Neuronal stem cell (in vitro differentiated cells): Measurements from ENCODE around the gene PITPNM3.

ENCODE experiments used
- DNase-seq: peaks from one replicate; pipeline ENCODE4 v3.0.0-alpha.2; 2013; ENCODE audit warnings: low spot score
- H2AFZ ChIP-seq: one replicate; pipeline ENCODE4 v1.6.1; 2013; ENCODE audit warnings: mild to moderate bottlenecking, low read length, inconsistent platforms
- H2AK5ac ChIP-seq: 2 replicates; pipeline ENCODE4 v1.6.1; 2013; ENCODE audit warnings: low read depth, mild to moderate bottlenecking, inconsistent platforms, low read length, moderate library complexity, mixed read lengths
- H2BK120ac ChIP-seq: 2 replicates; pipeline ENCODE4 v1.6.1; 2013; ENCODE audit warnings: low read depth, mild to moderate bottlenecking, inconsistent platforms, low read length, moderate library complexity, mixed read lengths
- H2BK12ac ChIP-seq: one replicate; pipeline ENCODE4 v1.6.1; 2013; ENCODE audit warnings: low read length, inconsistent platforms
- H2BK15ac ChIP-seq: 2 replicates; pipeline ENCODE4 v1.6.1; 2013; ENCODE audit warnings: mild to moderate bottlenecking, low read length, inconsistent platforms, mixed read lengths
- H2BK5ac ChIP-seq: one replicate; pipeline ENCODE4 v1.6.1; 2013; ENCODE audit warnings: inconsistent platforms, mild to moderate bottlenecking, low read length, moderate library complexity
- H3K14ac ChIP-seq: one replicate; pipeline ENCODE4 v1.6.1; 2013; ENCODE audit warnings: low read length, inconsistent platforms
- H3K18ac ChIP-seq: 2 replicates; pipeline ENCODE4 v1.6.1; 2013; ENCODE audit warnings: low read length, inconsistent platforms
- H3K23ac ChIP-seq: 2 replicates; pipeline ENCODE4 v1.6.1; 2013; ENCODE audit warnings: low read depth, mild to moderate bottlenecking, mixed read lengths, low read length, inconsistent platforms; ENCODE audit not compliant: poor library complexity
- H3K27ac ChIP-seq: replicated peaks from 3 replicates; pipeline ENCODE4 v1.5.1; 2013; ENCODE audit warnings: low read length, inconsistent platforms
- H3K27me3 ChIP-seq, 3 experiments: 2 replicates each; pipeline ENCODE4 v1.6.1; 2013; ENCODE audit warnings: low read length in 3 of 3, mild to moderate bottlenecking in 2 of 3, inconsistent platforms in 1 of 3, low read depth in 1 of 3, mixed read lengths in 1 of 3, moderate library complexity in 1 of 3; ENCODE audit not compliant: control insufficient read depth in 3 of 3, insufficient read depth in 3 of 3
- H3K36me3 ChIP-seq, 2 donors: replicated peaks in 1 of 2; 2 replicates each; pipeline ENCODE4 v1.6.1; 2013; ENCODE audit warnings: low read length in 2 of 2; ENCODE audit not compliant: control insufficient read depth in 2 of 2, insufficient read depth in 2 of 2
- H3K4ac ChIP-seq: 2 replicates; pipeline ENCODE4 v1.6.1; 2013; ENCODE audit warnings: inconsistent platforms, mild to moderate bottlenecking, low read length, moderate library complexity
- H3K4me1 ChIP-seq, 2 donors: 1 replicate in 1 of 2; 2 replicates in 1 of 2; pipeline ENCODE4 v1.6.1; 2013; ENCODE audit warnings: low read length in 2 of 2, low read depth in 1 of 2; ENCODE audit not compliant: control insufficient read depth in 2 of 2, insufficient read depth in 1 of 2
- H3K4me2 ChIP-seq: one replicate; pipeline ENCODE4 v1.6.1; 2013; ENCODE audit warnings: mild to moderate bottlenecking, low read length, inconsistent platforms; ENCODE audit not compliant: insufficient read depth, poor library complexity, severe bottlenecking
- H3K4me3 ChIP-seq, 2 donors: 2 replicates each; pipeline ENCODE4 v1.5.1; 2013; ENCODE audit warnings: low read length in 2 of 2, mild to moderate bottlenecking in 2 of 2, inconsistent platforms in 1 of 2, moderate library complexity in 1 of 2
- H3K79me1 ChIP-seq: one replicate; pipeline ENCODE4 v1.6.1; 2013; ENCODE audit warnings: low read depth, mild to moderate bottlenecking, inconsistent platforms, low read length, moderate library complexity
- H3K9ac ChIP-seq: one replicate; pipeline ENCODE4 v1.6.1; 2013; ENCODE audit warnings: mild to moderate bottlenecking, low read depth, low read length, inconsistent platforms; ENCODE audit not compliant: poor library complexity
- H3K9me3 ChIP-seq, 2 donors: replicated peaks in 1 of 2; 2 replicates each; pipeline versions ENCODE3 to v1.6.1; 2013; ENCODE audit warnings: low read length in 2 of 2, mild to moderate bottlenecking in 2 of 2, inconsistent platforms in 1 of 2, low read depth in 1 of 2, mixed read lengths in 1 of 2, moderate library complexity in 1 of 2; ENCODE audit not compliant: control insufficient read depth in 2 of 2, insufficient read depth in 1 of 2
- H4K8ac ChIP-seq: one replicate; pipeline ENCODE4 v1.6.1; 2013; ENCODE audit warnings: low read depth, mild to moderate bottlenecking, inconsistent platforms, low read length, moderate library complexity
- H4K91ac ChIP-seq: one replicate; pipeline ENCODE4 v1.6.1; 2013; ENCODE audit warnings: low read length, low read depth, mild to moderate bottlenecking, inconsistent platforms; ENCODE audit not compliant: poor library complexity
- WGBS, 2 donors: extraction: QIAGEN DNeasy Blood & Tissue Kit; methylation state at CpG; one replicate each; pipeline ENCODE4 v1.1.7; 2013; ENCODE audit warnings: missing lambda C conversion rate in 2 of 2, mixed read lengths in 1 of 2; ENCODE audit not compliant: insufficient read length in 2 of 2, insufficient replicate concordance in 1 of 2; ENCODE audit errors: extremely low coverage in 2 of 2; 5-methylcytosine and 5-hydroxymethylcytosine counted together

The PITPNM3 gene

DNA sequence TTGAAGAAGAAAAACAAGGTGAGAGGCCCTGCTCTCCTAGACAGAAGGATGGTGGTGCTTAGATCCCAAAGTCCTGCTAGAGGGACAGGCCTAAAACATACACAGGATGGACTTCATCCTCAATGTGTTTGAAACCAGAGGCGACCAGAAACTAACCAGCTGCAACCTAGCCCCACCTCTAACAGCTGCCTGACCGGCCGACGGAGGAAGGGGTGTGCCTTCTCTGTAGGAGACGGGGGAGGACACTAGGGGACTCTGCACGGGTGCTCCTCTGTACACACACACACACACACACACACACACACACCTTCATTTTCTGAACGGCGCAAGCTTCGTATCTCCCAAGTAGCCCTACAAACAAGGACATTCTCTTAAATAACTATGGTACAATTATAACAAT lies 24.3 kb upstream of the PITPNM3 start:
- DNase-seq: no peak
- no peak overlapping the region for H3K23ac ChIP-seq
- H3K9ac ChIP-seq: no peak overlapping the region
- H3K4me2 ChIP-seq: no peak overlapping the region
- H2AK5ac ChIP-seq: no peak overlapping the region
- no peak overlapping the region for H4K91ac ChIP-seq
- no peak overlapping the region for H2BK5ac ChIP-seq
- H3K9me3 ChIP-seq: peaks cover 5 to 54% of the 10 kb centered on the region in 2 donors
- no peak overlapping the region for H2BK12ac ChIP-seq
- H2AFZ ChIP-seq: no peak overlapping the region
- peaks cover 1 to 5% of the 10 kb centered on the region in 2 donors for H3K4me1 ChIP-seq
- no peaks in the 10 kb centered on the region for H3K79me1 ChIP-seq
- H3K4ac ChIP-seq: no peak overlapping the region
- no peak overlapping the region for H3K18ac ChIP-seq
- no peak overlapping the region for H3K14ac ChIP-seq
- H3K27me3 ChIP-seq: no peaks in the 10 kb centered on the region
- no peak overlapping the region for H2BK15ac ChIP-seq
- peaks cover 21 to 93% of the 10 kb centered on the region in 2 donors for H3K36me3 ChIP-seq
- no peak overlapping the region for H4K8ac ChIP-seq
- no CpG with 5 or more reads among the region's 9 CpGs for WGBS, 2 donors
- no peak overlapping the region for H2BK120ac ChIP-seq
- H3K27ac ChIP-seq: no peak overlapping the region
- peak overlapping the region in 1 of 2 donors; percentile 39 for H3K4me3 ChIP-seq

DNA sequence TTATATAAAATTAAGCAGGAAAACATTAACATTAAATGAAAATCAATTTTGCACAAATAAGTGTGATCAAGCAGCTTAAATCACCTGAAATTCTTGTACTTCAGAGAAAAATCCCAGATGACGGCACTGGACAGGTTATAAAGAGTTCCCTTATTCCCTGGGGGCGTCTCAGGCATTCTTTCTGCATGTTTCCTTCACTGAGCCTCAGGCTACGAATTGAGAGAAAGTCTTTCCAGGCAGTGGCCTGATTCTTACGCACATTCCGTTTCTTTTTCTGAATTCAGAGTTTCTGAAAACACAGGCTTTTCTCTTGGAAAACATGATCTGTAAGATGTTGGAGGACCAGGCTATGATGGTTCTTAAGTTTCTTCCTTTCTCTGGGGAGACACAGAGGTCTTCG lies 22.1 kb upstream of the PITPNM3 start:
- Histone ChIP-seq H3K4me2 (no peak overlapping the region), H3K4me1 (peaks cover 10 to 14% of the 10 kb centered on the region in 2 donors), H2BK12ac (no peak overlapping the region), H2BK5ac (no peak overlapping the region), H3K18ac (no peak overlapping the region), H3K27me3 (no peaks in the 10 kb centered on the region), H3K9ac (no peak overlapping the region), H2BK120ac (no peak overlapping the region), H3K79me1 (no peaks in the 10 kb centered on the region), H3K23ac (no peak overlapping the region), H3K4ac (no peak overlapping the region), H4K8ac (no peak overlapping the region), H2AK5ac (no peak overlapping the region), H3K27ac (no peak overlapping the region), H3K4me3 (no peak overlapping the region), H4K91ac (no peak overlapping the region), H3K14ac (no peak overlapping the region), H2AFZ (no peak overlapping the region), H3K9me3 (peaks cover 2 to 33% of the 10 kb centered on the region in 2 donors), H3K36me3 (peaks cover 19 to 81% of the 10 kb centered on the region in 2 donors), H2BK15ac (no peak overlapping the region)
- no CpG with 5 or more reads among the region's 6 CpGs for WGBS, 2 donors
- DNase-seq: no peak

DNA sequence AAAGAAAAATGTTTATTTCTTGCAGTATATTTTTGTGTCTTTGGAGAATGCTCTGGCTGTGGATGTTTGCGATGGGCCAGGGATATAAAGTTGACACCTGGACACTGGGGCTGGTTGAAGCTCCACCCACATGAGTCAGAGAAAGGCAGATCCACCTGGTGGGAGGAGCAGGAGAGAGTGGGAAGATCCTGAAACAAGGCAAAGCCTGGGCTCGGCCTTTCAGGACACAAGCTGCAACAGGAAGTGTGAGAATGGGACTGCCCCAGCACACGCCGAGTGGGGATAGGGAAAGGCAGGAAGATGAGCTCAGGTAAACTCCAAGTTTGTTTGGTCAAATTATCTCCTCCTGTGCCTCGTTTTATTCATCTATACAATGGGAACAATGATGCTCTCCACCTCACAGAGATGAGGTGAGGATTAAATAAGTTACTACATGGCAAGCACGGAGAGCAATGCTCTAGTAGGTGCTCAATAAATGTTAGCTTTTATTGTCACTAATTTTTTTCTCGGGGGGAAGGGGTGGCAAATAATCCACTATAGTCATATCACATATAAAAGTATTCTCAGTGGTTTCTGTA lies 21.4 kb upstream of the PITPNM3 start:
- Histone ChIP-seq H4K91ac (no peak overlapping the region), H3K27me3 (no peaks in the 10 kb centered on the region), H2AK5ac (no peak overlapping the region), H3K9ac (no peak overlapping the region), H3K27ac (no peak overlapping the region), H2BK15ac (no peak overlapping the region), H3K4me3 (no peak overlapping the region), H2BK12ac (no peak overlapping the region), H3K4me2 (no peak overlapping the region), H3K36me3 (peaks cover 17 to 78% of the 10 kb centered on the region in 2 donors), H3K14ac (no peak overlapping the region), H3K4ac (no peak overlapping the region), H3K4me1 (peaks cover 10 to 14% of the 10 kb centered on the region in 2 donors), H4K8ac (no peak overlapping the region), H2BK5ac (no peak overlapping the region), H3K79me1 (no peaks in the 10 kb centered on the region), H3K9me3 (peaks cover 0 to 26% of the 10 kb centered on the region in 2 donors), H3K18ac (no peak overlapping the region), H2BK120ac (no peak overlapping the region), H3K23ac (no peak overlapping the region), H2AFZ (no peak overlapping the region)
- DNase-seq: no peak
- no CpG with 5 or more reads among the region's 7 CpGs for WGBS, 2 donors

DNA sequence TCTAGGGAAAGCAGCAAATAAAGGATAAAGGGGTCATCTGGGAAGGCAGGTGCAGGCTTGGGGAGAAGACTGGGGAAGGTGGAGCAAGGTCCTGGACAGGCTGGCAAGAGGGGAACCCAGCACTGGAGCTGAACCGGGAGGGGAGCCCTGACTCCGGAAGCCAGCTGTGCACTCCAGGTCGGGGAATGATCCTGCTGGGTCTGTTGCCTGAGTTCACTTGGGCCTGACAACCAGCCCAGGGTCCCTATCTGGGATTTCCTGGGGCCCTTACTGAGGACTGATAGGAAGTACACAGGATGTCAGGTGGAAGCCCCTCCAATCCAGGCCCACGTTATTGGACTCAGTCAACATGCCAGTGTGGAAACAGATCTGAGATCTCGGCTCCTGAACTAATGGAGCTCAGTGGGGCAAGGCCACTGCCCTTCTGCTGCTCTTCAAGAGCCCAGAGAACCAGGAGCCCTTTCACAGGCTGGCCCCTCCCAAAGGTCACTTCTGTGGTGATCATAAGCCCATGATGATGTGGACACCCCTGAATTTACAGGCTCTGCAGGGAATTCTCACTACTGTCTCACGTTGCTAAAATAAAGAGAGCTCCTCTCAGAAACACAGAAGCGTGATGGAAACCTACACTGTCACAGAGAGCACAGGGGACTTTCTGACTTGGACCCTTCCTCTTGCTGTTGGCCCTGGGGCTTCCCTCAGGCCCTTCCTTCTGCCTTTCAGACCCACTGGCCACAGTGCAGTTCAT lies 19.9 kb upstream of the PITPNM3 start:
- peaks cover 14 to 66% of the 10 kb centered on the region in 2 donors for H3K36me3 ChIP-seq
- H2BK5ac ChIP-seq: no peak overlapping the region
- H3K4me1 ChIP-seq: peaks cover 14 to 18% of the 10 kb centered on the region in 2 donors
- no peak overlapping the region for H3K27ac ChIP-seq
- no peak overlapping the region for H2AFZ ChIP-seq
- no peak overlapping the region for H3K14ac ChIP-seq
- peak overlapping the region in 1 of 2 donors; percentile 19 for H3K4me3 ChIP-seq
- no peak for DNase-seq
- WGBS, 2 donors: no CpG with 5 or more reads among the region's 7 CpGs
- no peak overlapping the region for H2AK5ac ChIP-seq
- H2BK120ac ChIP-seq: no peak overlapping the region
- H4K91ac ChIP-seq: no peak overlapping the region
- H2BK12ac ChIP-seq: no peak overlapping the region
- H3K79me1 ChIP-seq: no peaks in the 10 kb centered on the region
- H2BK15ac ChIP-seq: no peak overlapping the region
- no peak overlapping the region for H3K4me2 ChIP-seq
- no peak overlapping the region for H4K8ac ChIP-seq
- peak overlapping the region; percentile 40 for H3K18ac ChIP-seq
- H3K27me3 ChIP-seq: no peaks in the 10 kb centered on the region
- H3K23ac ChIP-seq: no peak overlapping the region
- H3K9ac ChIP-seq: no peak overlapping the region
- H3K4ac ChIP-seq: no peak overlapping the region
- peaks cover 0 to 14% of the 10 kb centered on the region in 2 donors for H3K9me3 ChIP-seq
